ENCODE measurements around the gene FLYWCH1. TPM values are rescaled to one million over a fixed set of nuclear protein-coding genes. Genes with fewer than 3 reads are reported as not detected.

Gene FLYWCH1
- total and polyA plus RNA-seq, 7 experiments from 2014 or later: 12.4 to 149 (median 72.3) TPM

GRCh38 chr16:2919511-2920255, 8.0 kb downstream of the FLYWCH1 start:
- Histone ChIP-seq H3K9me3 (ENCODE audit: control insufficient read depth in 2 of 3, low read length in 3 of 3) (no peaks in the 10 kb centered on the region), H3K4me3 (ENCODE audit: low read length) (no peak overlapping the region), H3K4me1 (ENCODE audit: control insufficient read depth in 2 of 2, insufficient read depth in 2 of 2, low read length in 2 of 2) (no peaks in the 10 kb centered on the region), H3K27me3 (ENCODE audit: control insufficient read depth in 2 of 2, insufficient read depth in 2 of 2, low read length in 2 of 2) (no peaks in the 10 kb centered on the region), H3K36me3 (ENCODE audit: control insufficient read depth in 2 of 3, insufficient read depth in 3 of 3, low read length in 3 of 3) (peaks cover 0 to 28% (median 0%) of the 10 kb centered on the region in 3 experiments), H3K27ac (ENCODE audit: low read depth, low read length) (no peak overlapping the region)
- ChIA-PET CTCF (interaction anchor here (0.7 to 3.5 kb wide), 10 partner anchors 8 to 176 kb away, joined by 3 to 16 read pairs (median 4); partner anchors contain the start of gene FLYWCH1), POLR2A (interaction anchor here (0.7 to 1.3 kb wide), 4 partner anchors 8 to 123 kb away, joined by 3 to 8 read pairs (median 4); partner anchors contain the start of gene FLYWCH1)
- H3K27ac Mint-ChIP-seq: peak overlapping the region in 5 of 9 donors; percentile 53 to 76 (median 69)
- H3K4me1 Mint-ChIP-seq: peaks cover 5 to 11% (median 6%) of the 10 kb centered on the region in 7 donors
- peak overlapping the region in 1 of 10 donors; percentile 24 for H3K4me3 Mint-ChIP-seq
- ATAC-seq: peak; percentile 88
- intact Hi-C loops (cut with micrococcal nuclease): loop anchor here (1.0 kb wide), 3 partner anchors 15 to 80 kb away; no protein-coding TSS in a partner anchor
- no peaks in the 10 kb centered on the region for H3K9me3 Mint-ChIP-seq
- no peaks in the 10 kb centered on the region for H3K27me3 Mint-ChIP-seq
- peaks cover 0 to 17% (median 5%) of the 10 kb centered on the region in 5 donors for H3K36me3 Mint-ChIP-seq
- DNase-seq: peak in 8 of 9 donors; percentile 40 to 74 (median 56)

DNA sequence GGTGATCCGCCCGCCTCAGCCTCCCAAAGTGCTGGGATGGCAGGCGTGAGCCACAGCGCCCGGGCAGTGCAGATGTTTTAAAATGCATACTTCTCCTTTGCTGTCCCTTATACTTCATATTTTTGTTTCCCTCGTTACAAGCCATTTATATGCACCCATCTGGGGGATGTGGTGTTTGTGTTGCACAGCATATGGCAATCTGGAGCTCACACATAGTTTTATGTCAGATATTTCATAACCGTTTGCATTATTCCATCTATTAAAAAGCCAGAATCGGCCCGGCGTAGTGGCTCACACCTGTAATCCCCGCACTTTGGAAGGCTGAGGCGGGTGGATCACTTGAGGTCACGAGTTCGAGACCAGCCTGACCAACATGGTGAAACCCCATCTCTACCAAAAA, 11.8 kb downstream of the FLYWCH1 start:
- Histone ChIP-seq H3K4me1 (ENCODE audit: control insufficient read depth in 2 of 2, insufficient read depth in 2 of 2, low read length in 2 of 2) (peaks cover 5 to 10% of the 10 kb centered on the region in 2 donors), H3K27me3 (ENCODE audit: control insufficient read depth in 2 of 2, insufficient read depth in 2 of 2, low read length in 2 of 2) (no peaks in the 10 kb centered on the region), H3K36me3 (ENCODE audit: control insufficient read depth in 2 of 3, insufficient read depth in 3 of 3, low read length in 3 of 3) (peaks cover 0 to 20% (median 0%) of the 10 kb centered on the region in 3 experiments), H3K27ac (ENCODE audit: low read depth, low read length) (no peak overlapping the region), H3K9me3 (ENCODE audit: control insufficient read depth in 2 of 3, low read length in 3 of 3) (no peaks in the 10 kb centered on the region), H3K4me3 (ENCODE audit: low read length) (no peak overlapping the region)
- no peak for ATAC-seq
- ChIA-PET POLR2A (interaction anchor here (1.4 to 1.8 kb wide), 2 partner anchors 40 kb away, joined by 5 read pairs; partner anchors contain the start of gene FLYWCH2), CTCF (interaction anchor here (1.0 to 1.4 kb wide), 2 partner anchors 8 to 56 kb away, joined by 4 read pairs; no protein-coding TSS in a partner anchor)
- peaks cover 0 to 14% (median 5%) of the 10 kb centered on the region in 5 donors for H3K36me3 Mint-ChIP-seq
- intact Hi-C loops (cut with micrococcal nuclease): no loop called here
- no peak overlapping the region for H3K27ac Mint-ChIP-seq
- no peak for DNase-seq
- H3K4me3 Mint-ChIP-seq: no peak overlapping the region
- no peaks in the 10 kb centered on the region for H3K9me3 Mint-ChIP-seq
- peaks cover 13 to 24% (median 21%) of the 10 kb centered on the region in 7 donors for H3K4me1 Mint-ChIP-seq
- H3K27me3 Mint-ChIP-seq: no peaks in the 10 kb centered on the region

- Mint-ChIP-seq H3K36me3 (peaks cover 0 to 10% (median 0%) of the 10 kb centered on the region in 5 donors), H3K4me1 (peaks cover 9 to 19% (median 16%) of the 10 kb centered on the region in 7 donors), H3K27me3 (no peaks in the 10 kb centered on the region), H3K9me3 (no peaks in the 10 kb centered on the region), H3K4me3 (no peak overlapping the region), H3K27ac (no peak overlapping the region)
- H3K36me3 ChIP-seq (ENCODE audit: control insufficient read depth in 2 of 3, insufficient read depth in 3 of 3, low read length in 3 of 3): peaks cover 0 to 34% (median 0%) of the 10 kb centered on the region in 3 experiments
- no peaks in the 10 kb centered on the region for H3K9me3 ChIP-seq (ENCODE audit: control insufficient read depth in 2 of 3, low read length in 3 of 3)
- no peaks in the 10 kb centered on the region for H3K27me3 ChIP-seq (ENCODE audit: control insufficient read depth in 2 of 2, insufficient read depth in 2 of 2, low read length in 2 of 2)
- no peak overlapping the region for H3K4me3 ChIP-seq (ENCODE audit: low read length)
- intact Hi-C loops (cut with micrococcal nuclease): no loop called here
- ChIA-PET POLR2A (interaction anchor here (1.4 kb wide), 1 partner anchor 42 kb away, joined by 5 read pairs; the partner anchor contains the start of gene FLYWCH2), CTCF (no interaction called here)
- H3K27ac ChIP-seq (ENCODE audit: low read depth, low read length): no peak overlapping the region
- ATAC-seq (no peak), DNase-seq (no peak)
- H3K4me1 ChIP-seq (ENCODE audit: control insufficient read depth in 2 of 2, insufficient read depth in 2 of 2, low read length in 2 of 2): peaks cover 5 to 10% of the 10 kb centered on the region in 2 donors
Measured at GRCh38 chr16:2924901-2925755, 13.4 kb downstream of the FLYWCH1 start.

DNA sequence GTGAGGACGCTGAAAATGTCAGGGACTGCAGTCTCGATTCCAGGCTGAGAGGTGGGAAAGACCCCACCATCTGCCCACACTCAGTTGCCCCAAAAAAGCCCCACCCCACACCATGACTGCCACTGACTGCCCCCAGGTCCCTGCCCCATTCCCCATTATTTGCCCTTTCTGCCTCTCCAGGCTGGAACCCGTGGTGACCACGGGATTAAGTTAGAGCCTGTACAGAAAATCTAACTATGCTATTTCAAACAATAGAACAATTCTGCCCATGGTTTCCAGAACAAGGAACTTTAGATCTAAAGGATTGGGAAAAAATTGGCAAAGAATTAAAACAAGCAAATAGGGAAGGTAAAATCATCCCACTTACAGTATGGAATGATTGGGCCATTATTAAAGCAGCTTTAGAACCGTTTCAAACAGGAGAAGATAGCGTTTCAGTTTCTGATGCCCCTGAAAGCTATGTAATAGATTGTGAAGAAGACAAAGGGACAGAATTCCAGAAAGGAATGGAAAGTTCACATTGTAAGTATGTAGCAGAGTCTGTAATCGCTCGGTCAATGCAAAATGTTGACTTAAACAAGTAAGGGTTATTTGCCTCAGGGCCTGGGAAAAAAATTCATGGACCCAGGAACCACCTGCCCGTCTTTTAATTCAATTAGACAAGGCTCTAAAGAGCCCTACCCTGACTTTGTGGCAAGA, 14.4 kb downstream of the FLYWCH1 start:
- Histone ChIP-seq H3K27me3 (ENCODE audit: control insufficient read depth in 2 of 2, insufficient read depth in 2 of 2, low read length in 2 of 2) (no peaks in the 10 kb centered on the region), H3K4me3 (ENCODE audit: low read length) (no peak overlapping the region), H3K27ac (ENCODE audit: low read depth, low read length) (no peak overlapping the region), H3K9me3 (ENCODE audit: control insufficient read depth in 2 of 3, low read length in 3 of 3) (no peaks in the 10 kb centered on the region), H3K4me1 (ENCODE audit: control insufficient read depth in 2 of 2, insufficient read depth in 2 of 2, low read length in 2 of 2) (peaks cover 5 to 10% of the 10 kb centered on the region in 2 donors), H3K36me3 (ENCODE audit: control insufficient read depth in 2 of 3, insufficient read depth in 3 of 3, low read length in 3 of 3) (peaks cover 0 to 43% (median 0%) of the 10 kb centered on the region in 3 experiments)
- H3K9me3 Mint-ChIP-seq: no peaks in the 10 kb centered on the region
- ChIA-PET POLR2A (interaction anchor here (0.8 to 1.2 kb wide), 2 partner anchors 13 to 43 kb away, joined by 4 to 5 read pairs; partner anchors contain the start of gene FLYWCH2), CTCF (interaction anchor here (0.8 to 1.5 kb wide), 9 partner anchors 12 to 87 kb away, joined by 3 to 7 read pairs (median 5); partner anchors contain the start of genes FLYWCH1 and FLYWCH2)
- peaks cover 9 to 19% (median 16%) of the 10 kb centered on the region in 7 donors for H3K4me1 Mint-ChIP-seq
- no peaks in the 10 kb centered on the region for H3K27me3 Mint-ChIP-seq
- peak overlapping the region in 5 of 9 donors; percentile 12 to 63 (median 48) for H3K27ac Mint-ChIP-seq
- H3K36me3 Mint-ChIP-seq: peaks cover 0 to 10% (median 0%) of the 10 kb centered on the region in 5 donors
- DNase-seq (no peak), ATAC-seq (no peak)
- intact Hi-C loops (cut with micrococcal nuclease): loop anchor here (2.0 kb wide), 3 partner anchors 43 to 87 kb away; partner anchors contain the start of gene FLYWCH2 (in 1 of the 2)
- H3K4me3 Mint-ChIP-seq: no peak overlapping the region

- Mint-ChIP-seq H3K27me3 (no peaks in the 10 kb centered on the region), H3K36me3 (peaks cover 0 to 10% (median 0%) of the 10 kb centered on the region in 5 donors), H3K27ac (peak overlapping the region in 6 of 9 donors; percentile 12 to 63 (median 48)), H3K4me3 (peak overlapping the region in 7 of 10 donors; percentile 0 to 48 (median 29)), H3K4me1 (peaks cover 9 to 19% (median 16%) of the 10 kb centered on the region in 7 donors), H3K9me3 (no peaks in the 10 kb centered on the region)
- ChIA-PET POLR2A (interaction anchor here (0.8 to 1.2 kb wide), 2 partner anchors 14 to 43 kb away, joined by 4 to 5 read pairs; partner anchors contain the start of gene FLYWCH2), CTCF (interaction anchor here (0.6 to 1.5 kb wide), 11 partner anchors 12 to 88 kb away, joined by 3 to 7 read pairs (median 5); partner anchors contain the start of genes FLYWCH1 and FLYWCH2)
- Histone ChIP-seq H3K36me3 (ENCODE audit: control insufficient read depth in 2 of 3, insufficient read depth in 3 of 3, low read length in 3 of 3) (peaks cover 0 to 43% (median 0%) of the 10 kb centered on the region in 3 experiments), H3K9me3 (ENCODE audit: control insufficient read depth in 2 of 3, low read length in 3 of 3) (no peaks in the 10 kb centered on the region), H3K27me3 (ENCODE audit: control insufficient read depth in 2 of 2, insufficient read depth in 2 of 2, low read length in 2 of 2) (no peaks in the 10 kb centered on the region), H3K27ac (ENCODE audit: low read depth, low read length) (no peak overlapping the region), H3K4me3 (ENCODE audit: low read length) (no peak overlapping the region), H3K4me1 (ENCODE audit: control insufficient read depth in 2 of 2, insufficient read depth in 2 of 2, low read length in 2 of 2) (peaks cover 5 to 10% of the 10 kb centered on the region in 2 donors)
- intact Hi-C loops (cut with micrococcal nuclease): loop anchor here (2.0 kb wide), 3 partner anchors 44 to 88 kb away; partner anchors contain the start of gene FLYWCH2 (in 1 of the 2)
- DNase-seq: no peak
- no peak for ATAC-seq
Measured at GRCh38 chr16:2926650-2926999, 14.9 kb downstream of the FLYWCH1 start.

Measured in naive thymus-derived CD4-positive, alpha-beta T cell (primary cell).